ENCODE measurements around the gene ZNF746. TPM values are rescaled to one million over a fixed set of nuclear protein-coding genes. Genes with fewer than 3 reads are reported as not detected.

The ZNF746 gene
- total RNA-seq, 1 donor from 2014 or later, result 24.7 TPM

- H3K4me3 Mint-ChIP-seq (ENCODE audit: unreplicated experiment), result no peak overlapping the region
- H3K27ac Mint-ChIP-seq (ENCODE audit: unreplicated experiment), result no peak overlapping the region
- H3K27me3 Mint-ChIP-seq (ENCODE audit: low read depth, unreplicated experiment), result no peaks in the 10 kb centered on the region
- FAIRE-seq, result no peak
- TF ChIP-seq CTCF (IDR thresholded peaks at IDR 0.05; ENCODE audit: insufficient read depth, low read depth, low read length) (no peak), EZH2 (IDR thresholded peaks at IDR 0.05; ENCODE audit: insufficient read depth, low read length) (no peak)
- no peaks in the 10 kb centered on the region for H3K4me1 ChIP-seq (ENCODE audit: insufficient read depth, low read length)
- H3K4me1 Mint-ChIP-seq (ENCODE audit: low read depth, unreplicated experiment), result peaks cover 3% of the 10 kb centered on the region
- no peaks in the 10 kb centered on the region for H4K20me1 ChIP-seq (ENCODE audit: insufficient read depth, low read length)
- no peaks in the 10 kb centered on the region for H3K79me2 ChIP-seq (ENCODE audit: insufficient read depth, low read length)
- no peak for DNase-seq (ENCODE audit: low read depth)
- peaks cover 37% of the 10 kb centered on the region for H3K36me3 Mint-ChIP-seq (ENCODE audit: low read depth, unreplicated experiment)
- no peak overlapping the region for H2AFZ ChIP-seq (ENCODE audit: low read depth, low read length)
- H3K9me3 Mint-ChIP-seq (ENCODE audit: unreplicated experiment), result peaks cover 5% of the 10 kb centered on the region
- H3K9me3 ChIP-seq (ENCODE audit: insufficient read depth, low read depth, low read length), result no peaks in the 10 kb centered on the region
- no peak overlapping the region for H3K4me3 ChIP-seq (ENCODE audit: insufficient read depth, low read depth, low read length)
- H3K27me3 ChIP-seq (ENCODE audit: insufficient read depth, low read length), result no peaks in the 10 kb centered on the region
- H3K9ac ChIP-seq (ENCODE audit: low read length), result no peak overlapping the region
- H3K27ac ChIP-seq (ENCODE audit: low read depth, low read length), result no peak overlapping the region
- H3K4me2 ChIP-seq (ENCODE audit: low read length), result no peak overlapping the region
- peaks cover 26% of the 10 kb centered on the region for H3K36me3 ChIP-seq (ENCODE audit: insufficient read depth, low read length)
These were observed 48.7 kb upstream of the ZNF746 start for GRCh38 chr7:149546331-149546730.

DNA sequence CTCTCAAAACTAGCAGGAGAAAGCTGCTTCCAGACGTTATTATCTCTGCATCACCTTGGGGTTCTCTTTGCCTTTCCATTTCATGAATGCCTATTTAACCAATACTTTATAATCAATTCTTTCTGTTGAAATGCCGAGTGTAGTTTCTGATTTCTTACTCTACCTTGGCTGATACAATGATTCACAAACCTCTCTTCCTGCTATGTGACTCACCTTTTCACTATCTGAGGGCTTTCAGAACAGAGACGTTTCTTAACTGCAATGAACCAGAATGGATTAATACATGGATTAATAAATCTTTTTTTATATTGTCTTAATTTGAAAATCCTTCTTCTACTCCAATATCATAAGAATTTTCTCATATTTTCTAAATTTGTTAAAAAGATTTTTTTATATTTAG lies 46.4 kb upstream of the ZNF746 start:
- no peak overlapping the region for H3K27ac ChIP-seq (ENCODE audit: low read depth, low read length)
- Mint-ChIP-seq H3K27ac (ENCODE audit: unreplicated experiment) (no peak overlapping the region), H3K9me3 (ENCODE audit: unreplicated experiment) (peaks cover 5% of the 10 kb centered on the region), H3K4me3 (ENCODE audit: unreplicated experiment) (no peak overlapping the region), H3K36me3 (ENCODE audit: low read depth, unreplicated experiment) (peaks cover 25% of the 10 kb centered on the region), H3K4me1 (ENCODE audit: low read depth, unreplicated experiment) (peaks cover 3% of the 10 kb centered on the region), H3K27me3 (ENCODE audit: low read depth, unreplicated experiment) (no peaks in the 10 kb centered on the region)
- FAIRE-seq (no peak), DNase-seq (ENCODE audit: low read depth) (no peak)
- H3K4me2 ChIP-seq (ENCODE audit: low read length), result no peak overlapping the region
- H2AFZ ChIP-seq (ENCODE audit: low read depth, low read length), result no peak overlapping the region
- no peaks in the 10 kb centered on the region for H3K79me2 ChIP-seq (ENCODE audit: insufficient read depth, low read length)
- TF ChIP-seq CTCF (IDR thresholded peaks at IDR 0.05; ENCODE audit: insufficient read depth, low read depth, low read length) (no peak), EZH2 (IDR thresholded peaks at IDR 0.05; ENCODE audit: insufficient read depth, low read length) (no peak)
- no peak overlapping the region for H3K4me3 ChIP-seq (ENCODE audit: insufficient read depth, low read depth, low read length)
- no peaks in the 10 kb centered on the region for H3K27me3 ChIP-seq (ENCODE audit: insufficient read depth, low read length)
- H3K9ac ChIP-seq (ENCODE audit: low read length), result no peak overlapping the region
- no peaks in the 10 kb centered on the region for H3K4me1 ChIP-seq (ENCODE audit: insufficient read depth, low read length)
- H4K20me1 ChIP-seq (ENCODE audit: insufficient read depth, low read length), result no peaks in the 10 kb centered on the region
- no peaks in the 10 kb centered on the region for H3K9me3 ChIP-seq (ENCODE audit: insufficient read depth, low read depth, low read length)
- peaks cover 11% of the 10 kb centered on the region for H3K36me3 ChIP-seq (ENCODE audit: insufficient read depth, low read length)

GRCh38 chr7:149532654-149533053 lies 35.0 kb upstream of the ZNF746 start:
- H3K4me1 ChIP-seq (ENCODE audit: insufficient read depth, low read length), result no peaks in the 10 kb centered on the region
- no peak for FAIRE-seq
- no peaks in the 10 kb centered on the region for H4K20me1 ChIP-seq (ENCODE audit: insufficient read depth, low read length)
- no peak overlapping the region for H3K4me3 ChIP-seq (ENCODE audit: insufficient read depth, low read depth, low read length)
- TF ChIP-seq EZH2 (IDR thresholded peaks at IDR 0.05; ENCODE audit: insufficient read depth, low read length), result no peak
- no peak for TF ChIP-seq CTCF (IDR thresholded peaks at IDR 0.05; ENCODE audit: insufficient read depth, low read depth, low read length)
- Mint-ChIP-seq H3K36me3 (ENCODE audit: low read depth, unreplicated experiment) (peaks cover 6% of the 10 kb centered on the region), H3K4me1 (ENCODE audit: low read depth, unreplicated experiment) (no peaks in the 10 kb centered on the region), H3K9me3 (ENCODE audit: unreplicated experiment) (peaks cover 36% of the 10 kb centered on the region), H3K27ac (ENCODE audit: unreplicated experiment) (no peak overlapping the region), H3K27me3 (ENCODE audit: low read depth, unreplicated experiment) (no peaks in the 10 kb centered on the region), H3K4me3 (ENCODE audit: unreplicated experiment) (no peak overlapping the region)
- no peaks in the 10 kb centered on the region for H3K27me3 ChIP-seq (ENCODE audit: insufficient read depth, low read length)
- H3K9me3 ChIP-seq (ENCODE audit: insufficient read depth, low read depth, low read length), result peaks cover 18% of the 10 kb centered on the region
- no peak for DNase-seq (ENCODE audit: low read depth)
- H3K36me3 ChIP-seq (ENCODE audit: insufficient read depth, low read length), result no peaks in the 10 kb centered on the region
- H3K27ac ChIP-seq (ENCODE audit: low read depth, low read length), result no peak overlapping the region
- H2AFZ ChIP-seq (ENCODE audit: low read depth, low read length), result no peak overlapping the region
- no peak overlapping the region for H3K4me2 ChIP-seq (ENCODE audit: low read length)
- H3K9ac ChIP-seq (ENCODE audit: low read length), result no peak overlapping the region
- no peaks in the 10 kb centered on the region for H3K79me2 ChIP-seq (ENCODE audit: insufficient read depth, low read length)
